GM23338 (cell line): Measurements from ENCODE around the gene HDAC1. TPM values are rescaled to one million over a fixed set of nuclear protein-coding genes. Genes with fewer than 3 reads are reported as not detected.

Experiments used
- ATAC-seq: fragments of 200-7000 bp; cut with Tn5 transposase; 3 replicates; pipeline ENCODE4 v1.9.1; 2020
- DNase-seq: peaks from one replicate; pipeline ENCODE4 v3.0.0-alpha.2; 2015; ENCODE audit warnings: low spot score
- H2AFZ ChIP-seq: fragments of 200-600 bp; sonication (generic); 2 replicates; pipeline ENCODE4 v1.8.0; 2016; ENCODE audit warnings: antibody characterized with exemption, mild to moderate bottlenecking, moderate library complexity
- H3F3A ChIP-seq: fragments of 200-600 bp; sonication (generic); replicated peaks from 2 replicates; pipeline ENCODE4 v1.8.0; 2017; ENCODE audit warnings: antibody characterized with exemption, mixed run types, low read depth
- H3K27ac ChIP-seq: fragments of 200-600 bp; sonication (generic); 2 replicates; pipeline ENCODE4 v1.6.1; 2016; ENCODE audit warnings: low read depth
- H3K27me3 ChIP-seq: fragments of 200-600 bp; sonication (generic); 2 replicates; pipeline ENCODE4 v1.8.0; 2016; ENCODE audit warnings: mild to moderate bottlenecking, mixed run types, moderate library complexity; ENCODE audit not compliant: insufficient read depth
- H3K36me3 ChIP-seq: fragments of 200-600 bp; sonication (generic); 2 replicates; pipeline ENCODE4 v1.8.0; 2016; ENCODE audit warnings: mild to moderate bottlenecking; ENCODE audit not compliant: insufficient read depth
- H3K4me1 ChIP-seq: fragments of 200-600 bp; sonication (generic); 2 replicates; pipeline ENCODE4 v1.8.0; 2016; ENCODE audit warnings: mild to moderate bottlenecking, moderate library complexity; ENCODE audit not compliant: insufficient read depth
- H3K4me2 ChIP-seq: fragments of 200-600 bp; sonication (generic); 2 replicates; pipeline ENCODE4 v1.7.1; 2017; ENCODE audit warnings: mixed run types
- H3K4me3 ChIP-seq: fragments of 200-600 bp; sonication (generic); 2 replicates; pipeline ENCODE4 v1.6.1; 2016; ENCODE audit warnings: mixed run types
- H3K79me2 ChIP-seq: fragments of 200-600 bp; sonication (generic); replicated peaks from 2 replicates; pipeline ENCODE4 v1.8.0; 2017; ENCODE audit warnings: mild to moderate bottlenecking; ENCODE audit not compliant: insufficient read depth
- H3K9me2 ChIP-seq: fragments of 200-600 bp; sonication (generic); 2 replicates; pipeline ENCODE4 v1.8.0; 2017; ENCODE audit not compliant: insufficient read depth
- H4K20me1 ChIP-seq: fragments of 200-600 bp; sonication (generic); replicated peaks from 2 replicates; pipeline ENCODE4 v1.8.0; 2017; ENCODE audit warnings: mild to moderate bottlenecking; ENCODE audit not compliant: insufficient read depth
- H3K27ac Mint-ChIP-seq: 2 replicates; pipeline ENCODE4 v1.8.0; 2020; ENCODE audit warnings: inconsistent platforms, mild to moderate bottlenecking, moderate library complexity, mixed read lengths
- H3K27me3 Mint-ChIP-seq: 3 replicates; pipeline ENCODE4 v1.8.0; 2022; ENCODE audit warnings: low read depth, mild to moderate bottlenecking, moderate library complexity, mixed read lengths, inconsistent platforms; ENCODE audit not compliant: insufficient read depth, poor library complexity
- H3K36me3 Mint-ChIP-seq: 3 replicates; pipeline ENCODE4 v1.8.0; 2021; ENCODE audit warnings: low read depth, mild to moderate bottlenecking, inconsistent platforms, moderate library complexity, mixed read lengths
- H3K4me1 Mint-ChIP-seq: 3 replicates; pipeline ENCODE4 v1.8.0; 2020; ENCODE audit warnings: mild to moderate bottlenecking, inconsistent platforms, mixed read lengths
- H3K4me3 Mint-ChIP-seq: 3 replicates; pipeline ENCODE4 v1.8.0; 2021; ENCODE audit warnings: moderate library complexity, mild to moderate bottlenecking, inconsistent platforms, mixed read lengths
- H3K9me3 Mint-ChIP-seq: 3 replicates; pipeline ENCODE4 v1.8.0; 2020; ENCODE audit warnings: moderate library complexity, mild to moderate bottlenecking, inconsistent platforms, mixed read lengths
- CREB1 ChIP-seq: fragments of 250-450 bp; sonication (Bioruptor Pico); IDR thresholded peaks from 2 replicates; pipeline ENCODE4 v1.5.0; 2020; ENCODE audit warnings: low read depth, mild to moderate bottlenecking, moderate library complexity
- ETS1 ChIP-seq: IDR thresholded peaks from 2 replicates; pipeline ENCODE4 v1.6.1; 2016; ENCODE audit warnings: antibody characterized with exemption
- EZH2 ChIP-seq: fragments of 200-600 bp; sonication (generic); IDR thresholded peaks from one replicate; pipeline ENCODE4 v1.8.0; 2017; ENCODE audit warnings: antibody characterized with exemption, mild to moderate bottlenecking, low read depth; ENCODE audit not compliant: unreplicated experiment
- JUNB ChIP-seq: IDR thresholded peaks from one replicate; pipeline ENCODE4 v1.6.1; 2016; ENCODE audit warnings: antibody characterized with exemption; ENCODE audit not compliant: unreplicated experiment
- NANOG ChIP-seq: IDR thresholded peaks from 2 replicates; pipeline ENCODE4 v1.6.1; 2016; ENCODE audit warnings: antibody characterized with exemption, borderline replicate concordance
- POLR2AphosphoS5 ChIP-seq: IDR thresholded peaks from 2 replicates; pipeline ENCODE4 v1.6.1; 2016; ENCODE audit warnings: antibody characterized with exemption, low read depth
- ZNF114 ChIP-seq: fragments of 250-450 bp; sonication (Bioruptor Pico); IDR thresholded peaks from 2 replicates; pipeline ENCODE4 v1.5.0; 2020; ENCODE audit warnings: mild to moderate bottlenecking, moderate library complexity
- ZNF331 ChIP-seq: fragments of 250-450 bp; sonication (Bioruptor Pico); IDR thresholded peaks from 2 replicates; pipeline ENCODE4 v1.5.0; 2020; ENCODE audit warnings: low read depth, mild to moderate bottlenecking, moderate library complexity
- polyA plus RNA-seq: library from polyadenylated mRNA; unstranded; fragments of >200 nt; fragmentation: Nextera tagmentation; extraction: Ambion mirVana; gene quantifications from 2 replicates; pipeline ENCODE4 v1.2.1, GENCODE V29; 2016
- total RNA-seq: library from RNA; depleted of rRNA; stranded (reverse); fragments of >200 nt; shearing (Covaris generic); gene quantifications from 2 replicates; pipeline ENCODE4 v1.2.3, GENCODE V29; 2014
- TF ChIP-seq, protein P1 (sequence below): IDR thresholded peaks from one replicate; pipeline ENCODE4 v1.6.1; 2018; ENCODE audit warnings: antibody characterized with exemption; ENCODE audit not compliant: unreplicated experiment

Gene HDAC1
- total and polyA plus RNA-seq, 2 experiments from 2014 or later = 82.6 to 104 TPM

DNA sequence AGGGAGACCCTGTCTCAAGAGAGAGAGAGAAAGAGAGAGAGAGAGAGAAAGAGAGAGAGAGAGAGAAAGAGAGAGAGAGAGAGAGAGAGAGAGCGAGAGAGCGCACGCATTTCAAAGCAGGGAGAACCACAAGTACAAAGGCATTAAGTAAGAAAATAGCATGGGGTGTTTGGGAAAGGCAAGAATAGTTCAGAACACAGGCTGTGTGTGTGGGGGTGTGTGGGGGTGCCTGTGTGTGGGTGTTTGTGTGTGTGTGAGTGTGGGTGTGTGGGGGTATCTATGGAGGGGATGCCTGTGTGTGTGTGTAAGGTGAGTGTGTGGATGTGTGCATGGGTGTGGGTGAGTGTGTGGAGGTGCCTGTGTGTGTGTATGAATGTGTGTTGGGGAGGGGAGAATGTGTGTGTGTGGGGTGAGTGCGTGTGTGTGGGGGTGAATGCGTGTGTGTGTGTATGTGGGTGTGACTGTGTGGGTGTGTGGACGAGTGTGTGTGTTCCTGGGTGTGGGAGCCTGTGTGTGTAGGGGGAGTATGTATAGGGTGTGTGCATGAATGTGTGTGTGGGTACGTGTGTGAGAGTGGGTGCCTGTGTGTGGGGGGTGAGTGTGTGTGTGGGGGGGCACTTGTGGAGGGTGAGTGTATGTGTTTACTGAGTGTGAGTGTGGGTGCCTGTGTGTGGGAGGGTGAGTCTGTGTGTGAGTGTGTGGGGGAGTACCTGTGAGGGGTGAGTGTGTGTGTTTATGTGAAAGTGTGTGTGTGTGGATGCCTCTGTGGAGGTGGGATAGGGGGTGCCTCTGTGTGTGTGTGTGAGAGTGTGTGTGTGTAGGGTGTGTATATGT, 19.1 kb upstream of the HDAC1 start (continued):
- TF ChIP-seq, protein P1, sequence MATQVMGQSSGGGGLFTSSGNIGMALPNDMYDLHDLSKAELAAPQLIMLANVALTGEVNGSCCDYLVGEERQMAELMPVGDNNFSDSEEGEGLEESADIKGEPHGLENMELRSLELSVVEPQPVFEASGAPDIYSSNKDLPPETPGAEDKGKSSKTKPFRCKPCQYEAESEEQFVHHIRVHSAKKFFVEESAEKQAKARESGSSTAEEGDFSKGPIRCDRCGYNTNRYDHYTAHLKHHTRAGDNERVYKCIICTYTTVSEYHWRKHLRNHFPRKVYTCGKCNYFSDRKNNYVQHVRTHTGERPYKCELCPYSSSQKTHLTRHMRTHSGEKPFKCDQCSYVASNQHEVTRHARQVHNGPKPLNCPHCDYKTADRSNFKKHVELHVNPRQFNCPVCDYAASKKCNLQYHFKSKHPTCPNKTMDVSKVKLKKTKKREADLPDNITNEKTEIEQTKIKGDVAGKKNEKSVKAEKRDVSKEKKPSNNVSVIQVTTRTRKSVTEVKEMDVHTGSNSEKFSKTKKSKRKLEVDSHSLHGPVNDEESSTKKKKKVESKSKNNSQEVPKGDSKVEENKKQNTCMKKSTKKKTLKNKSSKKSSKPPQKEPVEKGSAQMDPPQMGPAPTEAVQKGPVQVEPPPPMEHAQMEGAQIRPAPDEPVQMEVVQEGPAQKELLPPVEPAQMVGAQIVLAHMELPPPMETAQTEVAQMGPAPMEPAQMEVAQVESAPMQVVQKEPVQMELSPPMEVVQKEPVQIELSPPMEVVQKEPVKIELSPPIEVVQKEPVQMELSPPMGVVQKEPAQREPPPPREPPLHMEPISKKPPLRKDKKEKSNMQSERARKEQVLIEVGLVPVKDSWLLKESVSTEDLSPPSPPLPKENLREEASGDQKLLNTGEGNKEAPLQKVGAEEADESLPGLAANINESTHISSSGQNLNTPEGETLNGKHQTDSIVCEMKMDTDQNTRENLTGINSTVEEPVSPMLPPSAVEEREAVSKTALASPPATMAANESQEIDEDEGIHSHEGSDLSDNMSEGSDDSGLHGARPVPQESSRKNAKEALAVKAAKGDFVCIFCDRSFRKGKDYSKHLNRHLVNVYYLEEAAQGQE = no peak
- no peak for TF ChIP-seq NANOG

DNA sequence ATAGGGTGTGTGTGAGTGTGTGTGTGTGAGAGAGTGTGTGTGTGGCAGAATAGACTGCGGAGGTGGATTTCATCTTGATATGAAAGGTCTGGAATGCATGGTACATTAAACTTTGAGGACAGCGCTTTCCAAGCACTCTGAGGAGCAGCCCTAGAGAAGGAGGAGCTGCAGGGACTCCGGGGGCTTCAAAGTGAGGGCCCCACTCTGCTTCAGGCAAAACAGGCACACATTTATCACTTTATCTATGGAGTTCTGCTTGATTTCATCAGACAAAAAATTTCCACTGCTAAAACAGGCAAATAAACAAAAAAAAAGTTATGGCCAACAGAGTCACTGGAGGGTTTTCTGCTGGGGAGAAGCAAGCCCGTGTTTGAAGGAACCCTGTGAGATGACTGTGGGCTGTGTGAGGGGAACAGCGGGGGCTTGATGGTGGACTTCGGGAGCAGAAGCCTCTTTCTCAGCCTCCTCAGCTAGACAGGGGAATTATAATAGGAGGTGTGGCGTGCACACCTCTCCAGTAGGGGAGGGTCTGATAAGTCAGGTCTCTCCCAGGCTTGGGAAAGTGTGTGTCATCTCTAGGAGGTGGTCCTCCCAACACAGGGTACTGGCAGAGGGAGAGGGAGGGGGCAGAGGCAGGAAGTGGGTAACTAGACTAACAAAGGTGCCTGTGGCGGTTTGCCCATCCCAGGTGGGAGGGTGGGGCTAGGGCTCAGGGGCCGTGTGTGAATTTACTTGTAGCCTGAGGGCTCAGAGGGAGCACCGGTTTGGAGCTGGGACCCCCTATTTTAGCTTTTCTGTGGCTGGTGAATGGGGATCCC, 18.3 kb upstream of the HDAC1 start:
- Mint-ChIP-seq H3K4me3 (peak overlapping the region; percentile 72), H3K36me3 (peaks cover 18% of the 10 kb centered on the region), H3K4me1 (peaks cover 39% of the 10 kb centered on the region), H3K27ac (peak overlapping the region; percentile 95), H3K9me3 (no peaks in the 10 kb centered on the region), H3K27me3 (peaks cover 11% of the 10 kb centered on the region)
- ATAC-seq = peak; percentile 83
- Histone ChIP-seq H3F3A (peaks cover 18% of the 10 kb centered on the region), H3K4me1 (peaks cover 26% of the 10 kb centered on the region), H3K27me3 (0 out of 2 replicates have a peak, but pooled peaks cover 5% of the 10 kb centered on the region), H3K4me2 (peak overlapping the region; percentile 93), H3K27ac (peak overlapping the region; percentile 92; the same call in 1 of the 2 replicates), H3K79me2 (no peaks in the 10 kb centered on the region; the same call in 1 of the 2 replicates), H4K20me1 (no peaks in the 10 kb centered on the region), H3K9me2 (0 out of 2 replicates have a peak, but pooled peaks cover 3% of the 10 kb centered on the region), H3K4me3 (peak overlapping the region; percentile 65), H3K36me3 (peaks cover 6% of the 10 kb centered on the region; the same call in 1 of the 2 replicates), H2AFZ (peak overlapping the region; percentile 92)
- TF ChIP-seq CREB1 (CRISPR knock-in tag) (no peak), ETS1 (peak; percentile 69), ZNF114 (CRISPR knock-in tag) (no peak), JUNB (peak; percentile 73), EZH2 (no peak), POLR2AphosphoS5 (peak; percentile 71), ZNF331 (CRISPR knock-in tag) (no peak)
- peak; percentile 95 for DNase-seq
